Lung (tissue), 12 donors: Measurements from ENCODE around the gene HSD11B1. TPM values are rescaled to one million over a fixed set of nuclear protein-coding genes. Genes with fewer than 3 reads are reported as not detected.

ENCODE experiments used
- ATAC-seq: fragments of 200-7000 bp; cut with Tn5 transposase; one replicate; pipeline ENCODE4 v1.9.1; 2020; ENCODE audit warnings: moderate number of reproducible peaks; ENCODE audit not compliant: insufficient read depth, low FRiP score
- DNase-seq, 3 donors: peaks; one replicate each; pipeline ENCODE4 v3.0.0-alpha.2; 2013 to 2017
- H3K27ac ChIP-seq, 2 donors: one replicate each; pipeline ENCODE4 v1.5.1; 2013; ENCODE audit warnings: mild to moderate bottlenecking in 2 of 2, moderate library complexity in 2 of 2, control low read depth in 1 of 2, inconsistent platforms in 1 of 2, low read depth in 1 of 2, low read length in 1 of 2
- H3K27me3 ChIP-seq, 3 donors: one replicate each; pipeline ENCODE4 v1.5.1; 2013; ENCODE audit warnings: low read length in 2 of 3; ENCODE audit not compliant: control insufficient read depth in 3 of 3, insufficient read depth in 3 of 3
- H3K36me3 ChIP-seq, 4 donors: one replicate each; pipeline ENCODE4 v1.5.1; 2013; ENCODE audit warnings: low read length in 4 of 4, mild to moderate bottlenecking in 1 of 4, moderate library complexity in 1 of 4; ENCODE audit not compliant: control insufficient read depth in 4 of 4, insufficient read depth in 4 of 4
- H3K4me1 ChIP-seq, 5 donors: one replicate each; pipeline ENCODE4 v1.5.1; 2013; ENCODE audit warnings: low read length in 5 of 5, mild to moderate bottlenecking in 2 of 5, moderate library complexity in 1 of 5; ENCODE audit not compliant: control insufficient read depth in 5 of 5, insufficient read depth in 5 of 5
- H3K4me3 ChIP-seq: one replicate; pipeline ENCODE4 v1.5.1; 2013; ENCODE audit warnings: mild to moderate bottlenecking, control low read depth, moderate library complexity
- H3K9ac ChIP-seq, 2 donors: one replicate each; pipeline ENCODE4 v1.5.1; 2013; ENCODE audit warnings: low read length in 2 of 2, control low read depth in 1 of 2; ENCODE audit not compliant: insufficient read depth in 1 of 2
- H3K9me3 ChIP-seq, 4 donors: one replicate each; pipeline ENCODE4 v1.5.1; 2013; ENCODE audit warnings: low read length in 3 of 4, mild to moderate bottlenecking in 1 of 4, moderate library complexity in 1 of 4; ENCODE audit not compliant: control insufficient read depth in 4 of 4, insufficient read depth in 3 of 4
- CTCF ChIP-seq: IDR thresholded peaks from 2 replicates; pipeline ENCODE4 v1.5.1; 2012; ENCODE audit warnings: mild to moderate bottlenecking; ENCODE audit errors: control extremely low read depth, extremely low read depth
- WGBS, 2 donors: extraction: QIAGEN DNeasy Blood & Tissue Kit; methylation state at CpG; one replicate each; pipeline ENCODE4 v1.1.7; 2013; 5-methylcytosine and 5-hydroxymethylcytosine counted together
- polyA plus RNA-seq, 2 donors: library from polyadenylated mRNA; stranded (reverse); fragments of 200-250 nt; gene quantifications; one replicate each; pipeline ENCODE4 v1.2.1, GENCODE V29; 2013
- total RNA-seq, 2 donors: library from RNA; depleted of rRNA in 1 of 2; stranded (reverse); fragments of >200 nt in 1 of 2; gene quantifications; one replicate each; pipeline ENCODE4 v1.2.1, GENCODE V29; 2014 to 2021
- donor health status: control.
- donor health status: control.
- donor health status: Bipolar disorder and iron deficiency.
- donor health status: healthy.
- donor health status: DM: yes; HTN: yes; CAD: no.

Gene HSD11B1
- total and polyA plus RNA-seq, 4 donors: 6.5 to 74.6 (median 25.4) TPM

DNA sequence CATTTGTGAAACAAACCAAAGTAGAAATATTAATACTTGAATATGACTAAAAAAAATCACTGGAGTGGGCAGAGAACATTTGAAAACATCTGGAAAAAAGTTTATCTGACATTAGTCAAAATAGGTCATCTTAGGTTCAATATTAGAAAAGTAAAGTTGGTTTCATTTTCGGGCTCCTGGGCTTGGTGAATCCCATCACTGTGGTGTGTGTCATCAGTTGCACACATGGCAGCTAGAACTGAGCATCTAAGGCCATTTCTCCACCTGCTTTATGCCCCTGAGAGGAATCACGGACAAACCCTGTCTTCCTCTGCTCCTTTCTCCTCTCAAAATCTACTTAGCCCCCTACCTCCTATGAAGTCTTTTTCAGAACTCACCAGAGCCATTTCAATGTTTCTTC, 5.4 kb downstream of the HSD11B1 start:
- 84 to 89% methylated on average over 2 of the region's 2 CpGs for WGBS, 2 donors
- H3K4me1 ChIP-seq: peaks cover 0 to 5% (median 0%) of the 10 kb centered on the region in 5 donors
- no peaks in the 10 kb centered on the region for H3K27me3 ChIP-seq
- DNase-seq (no peak), ATAC-seq (no peak)
- no peaks in the 10 kb centered on the region for H3K9me3 ChIP-seq
- no peak overlapping the region for H3K9ac ChIP-seq
- H3K36me3 ChIP-seq: peaks cover 0 to 2% (median 0%) of the 10 kb centered on the region in 4 donors
- no peak overlapping the region for H3K4me3 ChIP-seq
- no peak for TF ChIP-seq CTCF
- H3K27ac ChIP-seq: no peak overlapping the region

DNA sequence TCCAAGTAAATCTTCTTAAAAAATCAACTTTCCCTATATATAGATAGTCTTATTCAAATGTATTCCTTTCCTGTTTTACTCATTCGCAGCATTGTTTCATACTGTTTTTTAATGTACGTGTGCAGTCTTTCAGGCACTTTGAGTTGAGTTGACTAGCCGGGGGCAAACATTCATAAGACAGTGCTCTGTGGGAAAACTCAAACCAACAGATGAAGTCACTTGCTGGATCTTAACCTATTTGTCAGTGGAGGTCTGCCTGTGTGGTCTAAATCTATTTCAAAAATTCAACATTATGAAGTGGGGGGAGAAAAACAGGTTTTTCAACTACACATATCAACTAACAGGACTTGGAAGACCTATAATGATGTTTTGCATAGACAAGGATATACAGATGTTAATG, 6.2 kb downstream of the HSD11B1 start:
- ATAC-seq: no peak
- Histone ChIP-seq H3K4me1 (no peaks in the 10 kb centered on the region), H3K27me3 (no peaks in the 10 kb centered on the region), H3K27ac (no peak overlapping the region), H3K4me3 (no peak overlapping the region), H3K9me3 (no peaks in the 10 kb centered on the region), H3K9ac (no peak overlapping the region), H3K36me3 (peaks cover 0 to 2% (median 0%) of the 10 kb centered on the region in 4 donors)
- no peak for TF ChIP-seq CTCF
- 80 to 93% methylated on average over 3 of the region's 3 CpGs for WGBS, 2 donors
- DNase-seq: no peak

DNA sequence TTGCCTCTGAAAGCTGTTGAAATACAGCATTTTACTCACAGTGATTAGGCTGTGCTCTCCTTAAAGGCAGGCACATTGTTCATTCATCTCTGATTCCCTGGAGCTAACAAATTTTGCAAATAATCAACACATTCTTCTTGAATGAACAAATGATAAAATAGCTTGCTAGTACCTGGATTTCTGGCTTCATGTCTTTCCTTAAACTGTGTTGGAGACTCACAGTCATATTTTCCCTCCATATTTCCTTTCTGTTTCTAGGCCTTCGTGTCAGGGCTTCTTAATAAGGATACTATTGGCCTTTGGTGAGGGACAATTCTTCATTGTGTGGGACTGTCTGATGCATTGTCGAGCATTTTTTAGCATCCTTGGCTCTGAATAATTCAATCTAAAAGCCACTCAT, 9.7 kb downstream of the HSD11B1 start:
- no peak overlapping the region for H3K4me3 ChIP-seq
- H3K9ac ChIP-seq: no peak overlapping the region
- no peak for ATAC-seq
- H3K27ac ChIP-seq: no peak overlapping the region
- TF ChIP-seq CTCF: no peak
- H3K27me3 ChIP-seq: no peaks in the 10 kb centered on the region
- no peaks in the 10 kb centered on the region for H3K4me1 ChIP-seq
- DNase-seq: no peak
- no peaks in the 10 kb centered on the region for H3K36me3 ChIP-seq
- WGBS, 2 donors: 89 to 93% methylated on average over 2 of the region's 2 CpGs
- H3K9me3 ChIP-seq: no peaks in the 10 kb centered on the region

DNA sequence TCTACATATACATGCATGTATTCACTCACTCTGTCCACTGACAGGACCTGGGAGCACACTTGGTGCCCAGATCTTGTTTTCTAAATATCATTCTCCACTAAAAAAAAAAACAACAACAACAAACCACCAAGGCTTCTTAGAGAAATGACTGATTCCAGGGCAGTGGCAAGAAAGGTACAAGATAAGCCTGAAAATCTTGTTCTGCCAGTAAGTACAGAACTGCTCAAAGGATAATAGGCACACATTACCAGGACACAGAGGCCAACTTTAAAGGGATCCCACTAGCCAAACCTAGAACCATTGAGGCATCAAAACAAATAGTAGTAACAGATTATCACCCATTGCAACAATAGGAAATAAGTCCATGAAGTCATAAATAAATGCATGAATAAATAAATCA, 10.7 kb downstream of the HSD11B1 start:
- DNase-seq (no peak), ATAC-seq (no peak)
- Histone ChIP-seq H3K36me3 (no peaks in the 10 kb centered on the region), H3K9ac (no peak overlapping the region), H3K9me3 (no peaks in the 10 kb centered on the region), H3K4me1 (no peaks in the 10 kb centered on the region), H3K4me3 (no peak overlapping the region), H3K27ac (no peak overlapping the region), H3K27me3 (no peaks in the 10 kb centered on the region)
- no peak for TF ChIP-seq CTCF
